ENCODE data around the gene TNRC18.

DNA sequence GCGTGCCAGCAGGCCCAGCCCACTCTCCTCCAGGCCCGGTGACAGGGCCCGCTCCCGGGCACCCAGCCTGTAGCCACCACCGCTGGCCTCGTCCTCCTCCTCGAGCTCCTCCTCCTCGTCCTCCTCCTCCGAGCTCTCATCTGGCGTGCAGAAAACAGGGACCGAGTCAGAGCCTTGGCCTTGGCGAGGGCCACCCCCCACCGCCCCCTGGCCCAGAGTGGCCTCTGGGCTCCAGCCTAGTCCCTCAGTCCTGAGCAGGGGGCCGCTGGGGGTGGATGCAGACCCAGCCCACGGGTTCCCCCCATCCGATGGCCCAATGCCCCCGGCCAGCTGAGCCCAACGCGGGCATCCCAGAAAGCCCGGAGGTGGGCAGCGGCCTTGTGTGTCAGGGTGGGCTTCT lies 78.0 kb downstream of the TNRC18 start:
- TF ChIP-seq, protein P1, sequence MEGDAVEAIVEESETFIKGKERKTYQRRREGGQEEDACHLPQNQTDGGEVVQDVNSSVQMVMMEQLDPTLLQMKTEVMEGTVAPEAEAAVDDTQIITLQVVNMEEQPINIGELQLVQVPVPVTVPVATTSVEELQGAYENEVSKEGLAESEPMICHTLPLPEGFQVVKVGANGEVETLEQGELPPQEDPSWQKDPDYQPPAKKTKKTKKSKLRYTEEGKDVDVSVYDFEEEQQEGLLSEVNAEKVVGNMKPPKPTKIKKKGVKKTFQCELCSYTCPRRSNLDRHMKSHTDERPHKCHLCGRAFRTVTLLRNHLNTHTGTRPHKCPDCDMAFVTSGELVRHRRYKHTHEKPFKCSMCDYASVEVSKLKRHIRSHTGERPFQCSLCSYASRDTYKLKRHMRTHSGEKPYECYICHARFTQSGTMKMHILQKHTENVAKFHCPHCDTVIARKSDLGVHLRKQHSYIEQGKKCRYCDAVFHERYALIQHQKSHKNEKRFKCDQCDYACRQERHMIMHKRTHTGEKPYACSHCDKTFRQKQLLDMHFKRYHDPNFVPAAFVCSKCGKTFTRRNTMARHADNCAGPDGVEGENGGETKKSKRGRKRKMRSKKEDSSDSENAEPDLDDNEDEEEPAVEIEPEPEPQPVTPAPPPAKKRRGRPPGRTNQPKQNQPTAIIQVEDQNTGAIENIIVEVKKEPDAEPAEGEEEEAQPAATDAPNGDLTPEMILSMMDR (conservative IDR thresholded peaks at IDR 0.05; ENCODE audit: low read depth, low read length), result no peak
- no peak for TF ChIP-seq EZH2 (IDR thresholded peaks at IDR 0.05; ENCODE audit: borderline replicate concordance, low read depth, low read length, poor library complexity, severe bottlenecking)
